SU-DHL-6 (cell line): ENCODE results near the gene TBC1D20.

Experiments
- CTCF ChIP-seq: fragments of 200-600 bp; sonication (generic); IDR thresholded peaks from one replicate; pipeline ENCODE4 v1.5.1; 2017; ENCODE audit warnings: antibody characterized with exemption, mild to moderate bottlenecking, low read length, moderate library complexity; ENCODE audit not compliant: insufficient read depth, poor library complexity, severe bottlenecking
- EZH2phosphoT487 ChIP-seq: fragments of 200-600 bp; sonication (generic), shearing (Covaris generic); conservative IDR thresholded peaks from 2 replicates; pipeline ENCODE4 v1.6.1; 2018; ENCODE audit warnings: mild to moderate bottlenecking, antibody characterized with exemption, low read length, moderate library complexity, mixed read lengths

DNA sequence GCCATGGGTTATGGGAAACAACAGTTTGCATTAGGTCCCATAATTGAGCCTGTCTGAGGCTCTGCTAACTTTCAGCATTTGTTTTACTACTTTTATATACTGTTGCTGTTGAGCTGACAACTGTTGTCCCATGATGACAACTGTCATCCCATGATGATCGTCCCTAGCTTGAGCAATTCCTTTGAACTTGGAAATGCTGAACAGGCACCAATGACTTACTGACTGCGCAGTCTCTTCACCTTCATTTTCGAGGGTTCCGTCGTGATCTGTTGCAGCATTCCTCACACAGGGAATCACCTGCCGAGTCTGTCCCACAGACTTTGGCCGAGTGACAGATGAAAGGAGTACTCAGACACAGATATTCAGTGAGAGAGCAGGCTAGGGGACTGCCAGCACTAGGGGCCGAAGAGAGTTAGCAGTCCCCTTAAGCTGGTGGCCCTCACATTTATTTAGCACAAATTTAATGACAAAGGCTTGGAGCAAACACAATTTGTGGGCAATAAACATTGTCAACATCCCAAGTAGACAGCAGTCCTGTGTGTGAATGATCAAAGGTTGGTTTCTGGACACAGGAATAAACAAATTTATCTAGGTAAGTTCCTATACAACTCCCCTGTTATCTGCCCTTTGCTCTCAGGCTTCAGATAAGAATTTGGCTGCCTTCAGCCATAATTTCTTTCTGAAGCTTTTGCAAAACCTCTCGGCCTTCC is 10.0 kb upstream of the TBC1D20 start:
- TF ChIP-seq CTCF (no peak), EZH2phosphoT487 (no peak)
